ENCODE measurements around the gene FLNB.

FLNB gene

GRCh38 chr3:58038675-58039292, 30.6 kb downstream of the FLNB start:
- no peak overlapping the region for H3K4me3 ChIP-seq (ENCODE audit: low read depth in 1 of 2, low read length in 2 of 2)
- no peak overlapping the region for H3K27ac ChIP-seq (ENCODE audit: low read depth, low read length)
- peaks cover 85% of the 10 kb centered on the region for H3K4me1 ChIP-seq (ENCODE audit: insufficient read depth, low read length)
- no peaks in the 10 kb centered on the region for H3K27me3 ChIP-seq (ENCODE audit: control insufficient read depth in 1 of 2, insufficient read depth in 2 of 2, low read length in 2 of 2)
- peaks cover 3% of the 10 kb centered on the region for H3K36me3 ChIP-seq (ENCODE audit: insufficient read depth, low read length)
- no peak overlapping the region for H3K9ac ChIP-seq (ENCODE audit: low read length)
- H3K9me3 ChIP-seq (ENCODE audit: low read length) = no peaks in the 10 kb centered on the region

DNA sequence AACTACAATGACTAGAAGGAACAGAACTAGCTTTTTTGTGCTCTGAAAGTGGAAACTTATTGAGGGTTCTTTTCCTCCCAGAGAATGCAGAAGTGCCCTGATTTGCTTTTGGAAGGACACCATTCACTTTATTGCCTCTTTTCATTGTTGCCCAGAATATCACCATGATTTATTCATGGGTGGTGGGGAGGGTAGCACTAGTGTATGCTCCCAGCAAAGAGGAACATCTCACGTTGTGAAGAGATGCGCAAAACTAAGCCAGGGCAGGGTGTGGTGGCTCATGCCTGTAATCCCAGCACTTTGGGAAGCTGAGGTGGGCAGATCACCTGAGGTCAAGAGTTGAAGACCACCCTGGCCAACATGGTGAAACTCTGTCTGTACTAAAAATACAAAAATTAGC, 31.4 kb downstream of the FLNB start:
- Histone ChIP-seq H3K4me3 (ENCODE audit: low read depth in 1 of 2, low read length in 2 of 2) (no peak overlapping the region), H3K9ac (ENCODE audit: low read length) (no peak overlapping the region), H3K36me3 (ENCODE audit: insufficient read depth, low read length) (peaks cover 3% of the 10 kb centered on the region), H3K27ac (ENCODE audit: low read depth, low read length) (no peak overlapping the region), H3K27me3 (ENCODE audit: control insufficient read depth in 1 of 2, insufficient read depth in 2 of 2, low read length in 2 of 2) (no peaks in the 10 kb centered on the region), H3K4me1 (ENCODE audit: insufficient read depth, low read length) (peaks cover 93% of the 10 kb centered on the region), H3K9me3 (ENCODE audit: low read length) (no peaks in the 10 kb centered on the region)

DNA sequence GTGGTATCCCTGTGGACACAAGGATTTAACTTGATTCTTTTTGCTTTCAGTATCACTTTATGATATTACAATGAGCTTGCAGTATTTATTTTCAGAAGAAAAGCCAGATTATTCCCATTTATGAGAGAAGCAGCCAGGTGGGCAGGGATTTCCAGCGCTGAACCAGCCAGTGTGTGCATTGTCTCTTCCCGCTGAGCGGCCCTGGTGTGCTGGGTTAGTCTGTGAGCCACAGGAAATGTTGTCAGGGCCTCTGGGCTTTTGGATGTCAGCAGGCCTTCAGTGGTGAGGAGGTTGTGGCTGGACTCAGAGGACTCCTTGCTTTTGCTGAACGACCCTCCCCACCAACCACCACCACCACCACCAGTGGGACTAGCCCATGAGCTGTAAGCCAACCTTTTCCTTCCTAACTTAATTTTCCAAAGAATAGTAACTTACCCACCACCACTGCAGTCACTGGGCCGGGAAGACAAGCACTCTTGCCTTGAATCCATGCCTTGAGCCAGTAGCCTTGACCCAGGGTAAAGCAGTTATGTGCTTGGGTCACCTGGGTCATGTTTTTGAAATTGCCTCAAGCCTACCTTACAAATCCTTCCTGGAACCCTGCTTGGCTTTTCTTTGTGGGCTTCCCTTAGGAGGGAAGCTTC, 33.1 kb downstream of the FLNB start:
- no peak overlapping the region for H3K4me3 ChIP-seq (ENCODE audit: low read depth in 1 of 2, low read length in 2 of 2)
- H3K27me3 ChIP-seq (ENCODE audit: control insufficient read depth in 1 of 2, insufficient read depth in 2 of 2, low read length in 2 of 2) = no peaks in the 10 kb centered on the region
- no peak overlapping the region for H3K27ac ChIP-seq (ENCODE audit: low read depth, low read length)
- peaks cover 84% of the 10 kb centered on the region for H3K4me1 ChIP-seq (ENCODE audit: insufficient read depth, low read length)
- H3K36me3 ChIP-seq (ENCODE audit: insufficient read depth, low read length) = no peaks in the 10 kb centered on the region
- no peaks in the 10 kb centered on the region for H3K9me3 ChIP-seq (ENCODE audit: low read length)
- H3K9ac ChIP-seq (ENCODE audit: low read length) = no peak overlapping the region

DNA sequence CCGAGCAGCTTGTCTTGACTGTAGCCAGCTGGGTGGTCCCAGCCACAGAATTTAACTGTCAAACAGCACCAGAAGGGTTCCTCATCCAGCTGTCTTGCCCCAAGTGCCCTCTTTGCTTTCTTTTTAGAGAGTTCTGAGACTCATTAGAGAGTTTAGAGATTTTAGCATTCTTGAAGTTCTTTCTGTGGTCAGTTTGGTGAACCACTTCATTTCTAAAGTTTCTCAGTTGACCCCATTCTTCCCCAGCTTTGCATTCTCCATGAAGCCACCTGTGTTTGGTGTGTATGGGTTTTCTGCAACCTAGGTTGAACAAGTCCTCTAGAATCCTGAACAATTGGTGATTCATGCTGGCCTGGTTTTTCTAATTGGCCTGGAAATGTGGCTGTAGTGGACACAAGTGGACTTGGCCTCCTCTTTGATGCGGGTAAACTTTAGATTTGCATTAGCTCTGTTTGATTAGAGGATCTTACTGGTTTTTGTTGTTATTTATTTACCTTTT, 33.7 kb downstream of the FLNB start:
- no peak overlapping the region for H3K9ac ChIP-seq (ENCODE audit: low read length)
- no peaks in the 10 kb centered on the region for H3K27me3 ChIP-seq (ENCODE audit: control insufficient read depth in 1 of 2, insufficient read depth in 2 of 2, low read length in 2 of 2)
- H3K9me3 ChIP-seq (ENCODE audit: low read length) = no peaks in the 10 kb centered on the region
- H3K27ac ChIP-seq (ENCODE audit: low read depth, low read length) = no peak overlapping the region
- peaks cover 80% of the 10 kb centered on the region for H3K4me1 ChIP-seq (ENCODE audit: insufficient read depth, low read length)
- no peak overlapping the region for H3K4me3 ChIP-seq (ENCODE audit: low read depth in 1 of 2, low read length in 2 of 2)
- no peaks in the 10 kb centered on the region for H3K36me3 ChIP-seq (ENCODE audit: insufficient read depth, low read length)

DNA sequence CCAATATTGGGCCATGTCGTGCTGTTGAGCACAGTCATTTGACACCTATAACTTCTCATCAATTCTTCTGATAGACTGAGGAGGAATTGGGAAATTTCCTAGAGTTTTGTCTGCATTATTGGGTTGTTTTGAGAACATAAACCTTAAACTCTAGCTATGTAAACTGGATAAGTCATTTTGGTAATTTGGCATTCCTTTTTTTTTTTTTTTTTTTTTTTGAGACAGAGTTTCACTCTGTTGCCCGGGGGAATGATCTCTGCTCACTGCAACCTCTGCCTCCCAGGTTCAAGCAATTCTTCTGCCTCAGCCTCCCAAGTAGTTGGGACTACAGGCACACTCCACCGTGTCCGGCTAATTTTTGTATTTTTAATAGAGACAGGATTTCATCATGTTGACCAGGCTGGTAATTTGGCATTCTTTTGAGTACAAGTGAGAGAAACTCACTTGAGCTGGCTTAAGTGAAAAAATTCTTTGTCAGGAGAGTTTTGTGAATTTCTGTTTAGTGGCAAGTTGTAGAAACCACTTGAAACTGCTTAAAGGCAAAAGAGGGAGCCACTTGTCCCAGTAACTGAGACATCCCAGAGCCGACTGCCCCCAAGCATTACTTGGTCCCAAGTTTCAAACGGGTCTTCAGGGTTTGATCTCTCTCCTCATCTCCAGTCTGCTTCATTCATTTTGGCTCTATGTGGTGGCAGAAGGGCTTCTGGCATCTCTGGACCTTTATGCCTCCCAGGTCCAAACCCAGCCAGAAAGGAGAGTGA, 34.9 kb downstream of the FLNB start:
- H3K27ac ChIP-seq (ENCODE audit: low read depth, low read length) = no peak overlapping the region
- peaks cover 80% of the 10 kb centered on the region for H3K4me1 ChIP-seq (ENCODE audit: insufficient read depth, low read length)
- no peaks in the 10 kb centered on the region for H3K36me3 ChIP-seq (ENCODE audit: insufficient read depth, low read length)
- H3K9ac ChIP-seq (ENCODE audit: low read length) = no peak overlapping the region
- H3K27me3 ChIP-seq (ENCODE audit: control insufficient read depth in 1 of 2, insufficient read depth in 2 of 2, low read length in 2 of 2) = no peaks in the 10 kb centered on the region
- H3K9me3 ChIP-seq (ENCODE audit: low read length) = no peaks in the 10 kb centered on the region
- H3K4me3 ChIP-seq (ENCODE audit: low read depth in 1 of 2, low read length in 2 of 2) = no peak overlapping the region

GRCh38 chr3:58043933-58044332, 35.7 kb downstream of the FLNB start:
- Histone ChIP-seq H3K9ac (ENCODE audit: low read length) (no peak overlapping the region), H3K4me1 (ENCODE audit: insufficient read depth, low read length) (peaks cover 82% of the 10 kb centered on the region), H3K4me3 (ENCODE audit: low read depth in 1 of 2, low read length in 2 of 2) (no peak overlapping the region), H3K36me3 (ENCODE audit: insufficient read depth, low read length) (no peaks in the 10 kb centered on the region), H3K27ac (ENCODE audit: low read depth, low read length) (no peak overlapping the region), H3K9me3 (ENCODE audit: low read length) (no peaks in the 10 kb centered on the region), H3K27me3 (ENCODE audit: control insufficient read depth in 1 of 2, insufficient read depth in 2 of 2, low read length in 2 of 2) (no peaks in the 10 kb centered on the region)

GRCh38 chr3:58044691-58045483, 36.7 kb downstream of the FLNB start:
- Histone ChIP-seq H3K9ac (ENCODE audit: low read length) (no peak overlapping the region), H3K4me1 (ENCODE audit: insufficient read depth, low read length) (peaks cover 81% of the 10 kb centered on the region)

DNA sequence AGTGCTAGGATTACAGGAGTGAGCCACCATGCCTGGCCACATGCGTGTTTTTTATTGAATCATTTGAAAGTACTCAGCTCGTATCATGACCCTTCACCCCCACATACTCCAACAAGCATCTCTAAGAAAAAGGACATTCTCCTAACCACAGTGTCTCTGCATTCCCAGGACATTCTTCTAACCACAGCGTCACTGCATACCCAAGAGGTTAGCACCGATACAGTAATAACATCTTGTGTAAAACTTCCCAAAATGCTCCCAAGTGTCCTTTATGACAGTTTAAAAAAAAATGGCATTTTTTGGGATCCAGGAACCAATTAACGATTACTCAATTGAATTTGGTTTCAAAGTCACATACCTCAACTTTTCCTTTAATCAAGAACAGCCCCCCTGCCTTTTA, 39.6 kb downstream of the FLNB start:
- H3K9me3 ChIP-seq (ENCODE audit: low read length) = no peaks in the 10 kb centered on the region
- peaks cover 77% of the 10 kb centered on the region for H3K4me1 ChIP-seq (ENCODE audit: insufficient read depth, low read length)
- no peaks in the 10 kb centered on the region for H3K36me3 ChIP-seq (ENCODE audit: insufficient read depth, low read length)
- H3K9ac ChIP-seq (ENCODE audit: low read length) = peak overlapping the region; percentile 9
- H3K27ac ChIP-seq (ENCODE audit: low read depth, low read length) = no peak overlapping the region
- H3K4me3 ChIP-seq (ENCODE audit: low read depth in 1 of 2, low read length in 2 of 2) = no peak overlapping the region
- H3K27me3 ChIP-seq (ENCODE audit: control insufficient read depth in 1 of 2, insufficient read depth in 2 of 2, low read length in 2 of 2) = no peaks in the 10 kb centered on the region

More at GRCh38 chr3:58044691-58045483, 36.7 kb downstream of the FLNB start:
- Histone ChIP-seq H3K4me3 (ENCODE audit: low read depth in 1 of 2, low read length in 2 of 2) (no peak overlapping the region), H3K9me3 (ENCODE audit: low read length) (no peaks in the 10 kb centered on the region), H3K36me3 (ENCODE audit: insufficient read depth, low read length) (no peaks in the 10 kb centered on the region), H3K27ac (ENCODE audit: low read depth, low read length) (no peak overlapping the region), H3K27me3 (ENCODE audit: control insufficient read depth in 1 of 2, insufficient read depth in 2 of 2, low read length in 2 of 2) (no peaks in the 10 kb centered on the region)

DNA sequence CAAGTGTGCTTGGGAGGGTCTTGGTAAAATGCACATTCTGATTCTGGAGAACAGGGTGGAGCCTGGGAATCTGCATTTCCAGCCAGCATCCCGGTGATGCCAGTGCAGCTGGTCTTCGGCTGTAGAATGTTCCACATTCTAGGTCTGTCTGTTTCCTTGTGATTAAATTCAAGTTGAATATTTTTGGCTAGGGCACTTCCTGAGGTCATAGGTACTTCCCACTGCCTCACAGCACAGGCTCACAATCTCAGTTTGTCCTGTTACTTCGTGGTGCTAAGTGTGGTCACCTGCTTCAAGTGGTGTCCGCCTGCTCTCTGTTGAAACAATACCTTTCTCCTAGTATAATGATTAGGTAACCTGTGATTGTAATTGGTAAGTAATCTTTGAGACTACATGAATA, 40.1 kb downstream of the FLNB start:
- H3K9ac ChIP-seq (ENCODE audit: low read length) = peak overlapping the region; percentile 9
- no peaks in the 10 kb centered on the region for H3K36me3 ChIP-seq (ENCODE audit: insufficient read depth, low read length)
- H3K9me3 ChIP-seq (ENCODE audit: low read length) = no peaks in the 10 kb centered on the region
- H3K4me1 ChIP-seq (ENCODE audit: insufficient read depth, low read length) = peaks cover 75% of the 10 kb centered on the region
- H3K4me3 ChIP-seq (ENCODE audit: low read depth in 1 of 2, low read length in 2 of 2) = no peak overlapping the region
- H3K27me3 ChIP-seq (ENCODE audit: control insufficient read depth in 1 of 2, insufficient read depth in 2 of 2, low read length in 2 of 2) = no peaks in the 10 kb centered on the region
- peak overlapping the region; percentile 18 for H3K27ac ChIP-seq (ENCODE audit: low read depth, low read length)

DNA sequence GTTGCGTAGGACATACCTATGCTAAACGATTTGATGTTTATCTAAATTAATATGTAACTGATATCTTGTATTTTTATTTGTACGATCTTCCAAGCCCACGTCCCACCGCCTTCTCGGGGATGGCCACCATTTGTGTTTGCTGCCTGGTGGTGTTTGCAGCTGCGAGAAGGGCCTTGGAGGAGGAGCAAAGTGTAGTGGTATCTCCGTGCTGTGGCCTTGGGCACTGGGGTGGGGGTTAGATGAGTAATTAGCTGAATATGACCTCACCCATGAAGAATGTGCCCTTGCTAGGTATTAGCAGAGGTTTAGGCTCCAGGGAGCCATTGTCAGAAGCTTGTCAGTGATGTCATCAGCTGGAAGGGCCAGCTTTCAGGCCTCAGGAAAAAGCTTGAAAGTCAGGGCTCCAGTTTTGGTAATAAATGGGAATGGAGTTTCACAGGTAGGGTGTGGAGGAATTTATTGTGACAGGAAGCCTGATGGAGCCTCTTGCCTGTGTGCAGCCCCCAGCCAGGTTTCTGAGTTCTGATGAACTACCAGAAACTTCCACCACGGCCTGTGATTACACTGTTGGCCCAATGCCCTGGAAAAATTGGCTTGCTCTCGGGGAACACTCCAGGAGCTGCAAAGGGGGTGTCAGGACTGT, 41.0 kb downstream of the FLNB start:
- H3K4me3 ChIP-seq (ENCODE audit: low read depth in 1 of 2, low read length in 2 of 2) = no peak overlapping the region
- peak overlapping the region; percentile 9 for H3K9ac ChIP-seq (ENCODE audit: low read length)
- H3K36me3 ChIP-seq (ENCODE audit: insufficient read depth, low read length) = no peaks in the 10 kb centered on the region
- peaks cover 71% of the 10 kb centered on the region for H3K4me1 ChIP-seq (ENCODE audit: insufficient read depth, low read length)
- no peaks in the 10 kb centered on the region for H3K27me3 ChIP-seq (ENCODE audit: control insufficient read depth in 1 of 2, insufficient read depth in 2 of 2, low read length in 2 of 2)
- H3K9me3 ChIP-seq (ENCODE audit: low read length) = no peaks in the 10 kb centered on the region
- peak overlapping the region; percentile 71 for H3K27ac ChIP-seq (ENCODE audit: low read depth, low read length)

- Histone ChIP-seq H3K27me3 (ENCODE audit: control insufficient read depth in 1 of 2, insufficient read depth in 2 of 2, low read length in 2 of 2) (no peaks in the 10 kb centered on the region), H3K9ac (ENCODE audit: low read length) (no peak overlapping the region), H3K4me1 (ENCODE audit: insufficient read depth, low read length) (peaks cover 60% of the 10 kb centered on the region), H3K27ac (ENCODE audit: low read depth, low read length) (peak overlapping the region; percentile 69), H3K9me3 (ENCODE audit: low read length) (no peaks in the 10 kb centered on the region), H3K36me3 (ENCODE audit: insufficient read depth, low read length) (no peaks in the 10 kb centered on the region), H3K4me3 (ENCODE audit: low read depth in 1 of 2, low read length in 2 of 2) (no peak overlapping the region)
Observed at GRCh38 chr3:58051196-58051595, 43.0 kb downstream of the FLNB start.
